A204.1 (cell line): ENCODE results near the gene TOMM5.

Source experiments
- FAIRE-seq: peaks from 2 replicates; lab custom pipeline; 2012; peaks lifted over from hg19 to GRCh38; lab: Jason Lieb, UNC

TOMM5 gene

DNA sequence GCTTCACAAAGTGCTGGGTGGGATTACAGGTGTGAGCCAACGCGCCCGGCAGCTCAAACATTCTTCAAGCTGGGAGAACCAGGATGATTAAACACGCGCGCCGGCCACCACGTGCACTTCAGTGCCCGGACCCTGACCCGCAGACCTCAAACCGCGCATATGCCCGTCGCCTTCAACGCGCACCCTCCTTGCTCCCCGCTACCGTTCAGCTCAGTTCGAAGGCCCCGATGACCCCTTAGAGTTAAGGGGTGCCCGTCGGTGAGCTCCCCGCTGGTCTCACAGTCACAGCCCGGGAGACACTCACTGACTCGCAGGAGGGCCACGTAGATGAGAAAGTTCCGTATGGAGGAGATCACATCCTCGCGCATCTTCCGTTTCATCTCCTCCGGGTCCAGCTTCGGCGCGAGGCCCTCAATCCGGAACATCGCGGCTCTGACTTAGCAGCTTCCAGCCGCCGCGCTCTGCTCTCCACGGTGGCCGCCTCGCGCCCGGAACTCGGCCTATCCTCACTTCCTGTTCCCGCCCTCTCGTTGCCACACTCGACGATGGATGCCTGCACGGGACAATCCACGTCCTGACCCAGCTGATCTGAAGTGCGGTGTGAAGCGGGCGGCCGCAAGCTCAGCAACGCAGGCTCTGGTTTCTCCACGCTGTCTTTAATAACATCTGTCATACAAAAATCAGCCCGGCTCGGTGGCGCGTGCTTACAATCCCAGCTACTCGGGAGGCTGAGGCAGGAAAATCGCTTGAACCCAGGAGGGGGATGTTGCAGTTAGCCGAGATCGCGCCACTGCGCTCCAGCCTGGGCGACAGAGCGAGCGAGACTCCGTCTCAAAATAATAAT lies at the start of gene TOMM5:
TOMM5 (minus strand) TSS at position 490 of the 844 bp plus-strand sequence; CDS start at position 425, 65 bp downstream.
- FAIRE-seq = no peak

DNA sequence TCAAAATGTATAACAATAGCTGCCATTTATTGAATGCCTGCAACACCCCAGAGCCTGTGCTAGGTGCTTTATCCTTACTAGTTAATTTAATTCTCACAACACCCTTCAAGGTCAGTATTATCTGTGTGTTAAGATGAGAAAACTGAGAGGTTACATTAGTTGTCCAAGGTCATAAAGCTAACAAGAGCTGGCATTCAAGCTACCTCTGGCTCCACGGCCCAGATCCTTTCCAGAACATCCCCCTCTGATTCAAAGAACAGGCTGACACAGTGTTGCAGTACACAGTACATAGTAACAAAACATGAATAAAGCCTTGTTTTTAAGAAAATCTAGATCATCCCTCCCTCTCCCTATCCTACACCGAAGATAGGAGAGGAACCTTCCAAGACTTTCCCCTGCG lies 48.9 kb upstream of the TOMM5 start:
- FAIRE-seq = no peak

- FAIRE-seq = no peak
Observed at GRCh38 chr9:37640246-37640645, 47.8 kb upstream of the TOMM5 start.

GRCh38 chr9:37639841-37640240 lies 47.4 kb upstream of the TOMM5 start:
- no peak for FAIRE-seq

DNA sequence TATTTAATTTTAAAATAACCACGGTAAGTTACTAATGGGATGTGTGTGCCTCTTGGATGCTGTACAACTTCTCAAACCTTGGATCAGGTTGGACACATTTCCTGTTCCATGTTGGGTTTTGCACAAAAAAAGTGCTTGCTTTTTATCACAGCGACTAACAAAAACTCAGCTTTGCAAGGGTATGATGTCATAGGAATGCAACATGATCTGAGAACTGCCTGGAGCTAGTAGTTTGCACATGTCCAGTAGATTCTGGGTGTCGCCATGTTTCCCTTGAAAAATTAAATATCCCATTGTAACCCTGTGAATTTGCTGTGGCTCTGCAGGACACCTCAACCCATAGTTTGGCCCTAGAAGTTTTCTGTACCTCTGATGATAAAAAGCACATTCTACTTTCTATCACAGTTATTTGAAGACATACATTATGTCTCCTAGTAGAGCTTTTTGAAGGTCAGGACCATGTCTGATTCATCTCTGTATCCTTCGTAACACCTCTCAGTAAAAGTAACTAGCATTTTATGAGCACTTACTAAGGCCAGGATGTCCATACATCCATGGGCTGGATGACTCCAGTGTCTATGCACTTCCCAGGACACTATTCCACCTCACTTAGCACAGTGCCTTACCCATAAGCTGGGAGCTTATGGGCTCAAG lies 46.8 kb upstream of the TOMM5 start:
- FAIRE-seq = no peak

DNA sequence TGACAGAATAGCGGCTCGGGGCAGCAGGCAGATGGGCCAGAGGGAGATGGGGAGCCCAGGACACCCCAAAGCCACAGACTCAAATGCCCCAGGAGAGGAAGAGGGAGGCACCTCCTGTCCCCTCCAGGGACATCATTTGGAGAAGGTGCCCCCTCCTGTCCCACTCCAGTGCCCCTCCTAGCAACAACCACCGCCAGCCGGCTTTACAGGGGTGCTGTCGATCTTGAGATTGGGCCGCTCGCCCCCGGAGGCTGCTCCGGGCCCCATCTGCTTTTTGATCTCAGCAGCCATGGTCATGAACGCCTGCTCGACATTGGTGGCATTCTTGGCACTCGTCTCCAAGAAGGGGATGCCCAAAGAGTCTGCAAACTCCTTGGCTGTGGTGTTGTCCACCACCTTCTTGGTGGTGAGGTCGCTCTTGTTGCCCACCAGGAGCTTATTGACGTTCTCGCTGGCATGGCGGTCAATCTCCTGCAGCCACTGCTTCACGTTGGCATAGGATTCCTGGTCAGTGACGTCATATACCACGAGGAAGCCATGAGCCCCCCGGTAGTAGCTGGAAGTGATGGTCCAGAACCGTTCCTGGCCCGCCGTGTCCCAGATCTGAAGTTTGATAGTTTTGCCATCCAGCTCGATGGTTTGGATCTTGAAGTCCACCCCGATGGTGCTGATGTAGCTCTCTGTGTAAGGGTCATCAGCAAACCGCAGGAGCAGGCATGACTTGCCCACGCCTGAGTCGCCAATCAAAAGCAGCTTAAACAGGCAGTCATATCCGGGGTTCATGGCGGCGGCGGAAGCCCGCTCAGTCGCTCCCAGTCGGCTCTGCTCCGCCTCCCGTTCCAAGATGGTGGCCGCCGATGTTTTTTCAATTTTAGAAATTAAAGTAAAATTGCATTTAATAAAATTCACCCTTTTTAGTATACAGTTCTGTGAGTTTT lies 44.4 kb upstream of the TOMM5 start:
- FAIRE-seq = no peak

DNA sequence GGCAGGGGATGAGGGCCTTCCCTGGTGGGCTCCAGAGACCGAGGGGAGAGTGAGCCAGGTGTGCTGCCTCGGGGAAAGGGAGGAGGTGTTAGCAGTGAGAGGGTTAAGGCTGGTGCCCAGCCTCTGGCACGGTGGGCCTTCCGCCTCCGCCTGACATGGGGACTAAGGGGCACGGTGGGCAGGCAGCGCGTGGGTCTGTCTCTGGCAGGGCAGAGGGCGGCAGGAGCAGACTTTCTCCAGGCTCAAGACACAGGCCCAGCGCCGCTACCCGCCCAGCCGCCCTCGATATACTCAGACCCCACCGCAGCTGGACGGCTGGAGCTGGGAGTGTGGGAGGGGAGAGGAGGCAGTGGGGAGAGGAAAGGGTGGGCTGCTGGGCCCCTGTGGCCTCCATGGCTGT lies 43.4 kb upstream of the TOMM5 start:
- no peak for FAIRE-seq

- no peak for FAIRE-seq
Observed at GRCh38 chr9:37632479-37632878, 40.1 kb upstream of the TOMM5 start.

- no peak for FAIRE-seq
Observed at GRCh38 chr9:37626708-37627292, 34.4 kb upstream of the TOMM5 start.

DNA sequence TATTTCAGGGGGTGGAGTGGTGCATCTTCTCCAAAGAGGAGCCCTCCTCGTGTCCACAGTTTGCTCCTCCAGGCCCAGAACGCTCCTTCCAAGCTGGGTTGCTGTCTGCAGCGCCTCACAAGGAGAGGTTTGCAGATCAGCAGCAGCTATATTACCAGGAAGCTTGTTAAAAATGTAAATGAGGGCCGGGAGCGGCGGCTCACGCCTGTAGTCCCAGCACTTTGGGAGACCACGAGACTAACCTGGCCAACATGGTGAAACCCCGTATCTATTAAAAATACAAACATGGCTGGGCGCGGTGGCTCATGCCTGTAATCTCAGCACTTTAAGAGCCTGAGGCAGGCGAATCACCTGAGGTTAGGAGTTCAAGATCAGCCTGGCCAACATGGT lies 33.4 kb upstream of the TOMM5 start:
- no peak for FAIRE-seq

GRCh38 chr9:37625036-37625757 lies 32.8 kb upstream of the TOMM5 start:
- no peak for FAIRE-seq

- no peak for FAIRE-seq
Observed at GRCh38 chr9:37624073-37624472, 31.7 kb upstream of the TOMM5 start.

DNA sequence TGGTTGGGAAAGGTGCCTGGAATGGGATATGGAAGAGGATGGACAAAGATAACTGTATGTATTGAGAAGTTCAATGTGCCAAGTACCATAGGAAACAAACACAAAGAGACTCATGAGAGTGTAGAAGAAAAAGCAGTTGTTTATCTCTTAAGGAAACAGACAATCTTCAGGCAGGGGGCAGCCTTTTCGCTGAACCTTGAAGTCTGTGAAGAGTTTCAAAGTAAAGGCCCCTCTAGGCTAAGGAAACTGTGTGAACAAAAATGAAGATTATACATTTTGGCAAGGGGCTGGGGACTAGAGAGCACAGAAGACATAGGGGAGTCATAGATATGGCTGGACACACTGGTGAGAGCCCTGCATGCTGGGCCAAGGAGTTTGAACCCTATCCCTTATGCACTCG lies 30.9 kb upstream of the TOMM5 start:
- no peak for FAIRE-seq

GRCh38 chr9:37622462-37622861 lies 30.1 kb upstream of the TOMM5 start:
- FAIRE-seq = no peak

DNA sequence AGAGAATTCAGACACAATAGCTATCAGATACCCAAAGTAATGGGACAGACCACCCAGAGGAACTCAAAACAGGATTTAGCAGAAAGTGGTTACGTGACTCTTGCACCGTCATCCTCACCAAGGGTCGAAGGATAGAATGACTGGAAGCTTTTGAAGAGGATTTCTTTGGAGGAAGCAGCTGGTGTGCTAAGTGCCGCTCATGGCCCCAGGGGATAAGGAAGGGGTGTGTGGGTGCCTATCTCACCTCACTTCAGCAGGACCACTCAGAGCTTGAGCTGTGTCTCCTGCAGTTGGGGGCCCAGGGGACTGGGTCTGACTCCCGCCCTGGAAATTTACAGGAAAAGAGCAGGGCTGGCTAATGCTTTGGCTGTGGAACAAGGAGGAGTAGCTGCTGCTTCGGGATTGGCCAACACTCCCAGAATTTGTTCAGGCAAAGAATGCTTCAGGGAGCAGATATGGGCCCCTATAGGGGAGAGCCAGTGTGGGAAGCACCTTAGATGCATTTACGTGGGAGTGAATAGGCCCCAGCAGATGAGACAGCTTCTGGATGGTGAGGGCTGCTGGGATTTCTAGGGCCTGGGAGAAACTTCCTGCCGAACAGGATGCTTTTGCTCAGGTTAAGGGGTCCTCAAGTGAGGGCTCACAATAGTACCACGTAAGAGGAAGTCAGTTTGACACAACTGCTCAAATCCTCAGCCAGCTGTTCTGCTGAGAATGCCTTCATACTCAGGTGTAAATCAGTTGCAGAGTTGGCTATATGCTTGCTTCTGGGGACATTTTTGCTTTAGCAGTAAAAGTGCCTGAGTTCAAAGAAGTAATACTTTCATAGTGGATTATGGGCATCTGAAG lies 29.1 kb upstream of the TOMM5 start:
- FAIRE-seq = no peak

DNA sequence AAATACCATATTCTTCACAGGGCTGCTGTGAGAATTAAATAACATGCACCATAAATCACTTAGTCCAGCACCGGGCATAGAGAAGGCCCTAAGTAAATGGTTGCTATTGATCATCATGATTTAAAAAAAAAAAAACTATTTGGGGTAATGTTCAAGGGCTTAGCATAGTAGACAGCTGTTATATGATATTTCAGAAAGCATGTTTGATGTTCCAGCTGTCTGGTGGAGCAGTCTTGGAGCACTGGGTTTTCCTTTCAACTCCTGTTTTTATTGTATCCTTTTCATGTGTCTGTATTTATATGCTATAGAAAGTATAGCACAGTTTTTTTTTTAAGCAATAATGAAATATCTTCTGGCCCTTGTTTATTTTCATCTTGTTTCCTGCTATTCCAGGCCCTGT lies 28.0 kb upstream of the TOMM5 start:
- FAIRE-seq = no peak

DNA sequence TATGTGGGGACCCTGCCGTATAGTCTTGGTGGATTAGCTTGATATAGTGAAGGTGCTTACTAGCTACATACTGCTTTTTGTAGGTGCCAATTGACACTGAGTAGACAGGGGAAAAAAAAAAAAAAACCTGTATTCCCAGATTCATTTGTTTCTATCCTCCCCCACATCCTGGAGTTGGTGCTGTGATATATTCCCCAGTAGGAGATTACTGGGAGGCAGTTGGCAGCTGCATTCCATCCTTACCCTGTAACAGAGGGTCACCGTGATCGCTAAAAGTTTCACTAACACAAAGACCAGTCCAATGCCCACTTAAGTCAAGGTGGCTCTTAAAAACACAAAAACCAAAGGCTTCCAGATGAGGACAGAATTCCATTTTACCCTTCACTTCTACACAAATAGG lies 27.4 kb upstream of the TOMM5 start:
- FAIRE-seq = no peak

DNA sequence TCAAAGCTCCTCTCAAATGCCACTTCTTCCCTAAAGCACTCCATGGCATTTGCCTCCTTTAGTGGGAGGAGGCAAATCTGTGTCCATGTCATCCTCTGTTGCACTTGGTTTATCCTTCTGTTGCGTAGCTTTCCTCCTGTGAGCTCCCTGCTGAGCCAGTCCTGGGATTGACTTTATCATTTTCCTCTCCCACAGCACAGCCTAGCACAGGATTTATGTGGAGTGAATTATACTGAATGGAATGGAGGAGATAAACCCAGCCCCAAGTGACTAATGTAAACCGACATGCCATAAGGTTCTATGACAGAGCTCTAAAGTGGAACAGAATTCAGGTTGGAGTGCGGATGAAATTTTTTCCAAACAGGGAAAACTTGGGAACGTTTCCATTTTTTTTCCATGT lies 26.4 kb upstream of the TOMM5 start:
- no peak for FAIRE-seq

- FAIRE-seq = no peak
Observed at GRCh38 chr9:37617832-37618231, 25.4 kb upstream of the TOMM5 start.

GRCh38 chr9:37617161-37617560 lies 24.8 kb upstream of the TOMM5 start:
- FAIRE-seq = no peak

GRCh38 chr9:37611961-37612360 lies 19.6 kb upstream of the TOMM5 start:
- no peak for FAIRE-seq
